ENCODE results near the gene TFDP2.
"Not testable (repeated sequence)": the region's sequence is repeated elsewhere in the genome, so short reads cannot be mapped to it uniquely, and the experiment has no call there.

Gene TFDP2

DNA sequence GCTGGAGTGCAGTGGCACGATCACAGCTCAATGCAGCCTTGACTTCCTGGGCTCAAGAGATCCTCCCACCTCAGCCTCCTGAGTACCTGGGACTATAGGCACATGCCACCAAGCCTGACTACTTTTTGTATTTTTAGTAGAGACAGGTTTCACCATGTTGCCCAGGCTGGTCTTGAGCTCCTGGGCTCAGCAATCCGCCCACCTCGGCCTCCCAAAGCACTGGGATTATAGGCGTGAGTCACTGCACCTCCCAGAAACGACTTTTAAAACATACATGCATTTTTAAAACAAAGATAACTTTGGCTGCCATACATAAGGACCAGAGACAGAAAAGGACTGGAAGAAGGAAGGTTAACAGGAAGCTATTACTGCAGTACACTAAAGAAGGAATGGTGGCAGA lies 4.8 kb downstream of the TFDP2 start:
- Mint-ChIP-seq H3K4me1 (peaks cover 32% of the 10 kb centered on the region), H3K36me3 (peaks cover 14% of the 10 kb centered on the region)
- H3K27ac Mint-ChIP-seq, H3K27me3 Mint-ChIP-seq, H3K4me3 Mint-ChIP-seq, ATAC-seq, H3K9me3 Mint-ChIP-seq: not testable (repeated sequence)

- peaks cover 14% of the 10 kb centered on the region for H3K36me3 Mint-ChIP-seq
- H3K9me3 Mint-ChIP-seq, H3K27ac Mint-ChIP-seq, H3K4me3 Mint-ChIP-seq, ATAC-seq, H3K27me3 Mint-ChIP-seq: not testable (repeated sequence)
- peaks cover 13% of the 10 kb centered on the region for H3K4me1 Mint-ChIP-seq
These were observed 8.6 kb downstream of the TFDP2 start for GRCh38 chr3:142140608-142141285.

DNA sequence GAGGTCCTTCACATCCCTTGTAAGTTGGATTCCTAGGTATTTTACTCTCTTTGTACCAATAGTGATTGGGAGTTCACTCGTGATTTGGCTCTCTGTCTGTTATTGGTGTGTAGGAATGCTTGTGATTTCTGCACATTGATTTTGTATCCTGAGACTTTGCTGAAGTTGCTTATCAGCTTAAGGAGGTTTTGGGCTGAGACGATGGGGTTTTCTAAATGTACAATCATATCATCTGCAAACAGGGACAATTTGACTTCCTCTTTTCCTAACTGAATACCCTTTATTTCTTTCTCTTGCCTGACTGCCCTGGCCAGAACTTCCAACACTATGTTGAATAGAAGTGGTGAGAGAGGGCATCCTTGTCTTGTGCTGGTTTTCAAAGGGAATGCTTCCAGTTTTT lies 12.3 kb downstream of the TFDP2 start:
- ATAC-seq, H3K27me3 Mint-ChIP-seq, H3K27ac Mint-ChIP-seq, H3K4me3 Mint-ChIP-seq, H3K4me1 Mint-ChIP-seq, H3K9me3 Mint-ChIP-seq: not testable (repeated sequence)
- peaks cover 11% of the 10 kb centered on the region for H3K36me3 Mint-ChIP-seq

DNA sequence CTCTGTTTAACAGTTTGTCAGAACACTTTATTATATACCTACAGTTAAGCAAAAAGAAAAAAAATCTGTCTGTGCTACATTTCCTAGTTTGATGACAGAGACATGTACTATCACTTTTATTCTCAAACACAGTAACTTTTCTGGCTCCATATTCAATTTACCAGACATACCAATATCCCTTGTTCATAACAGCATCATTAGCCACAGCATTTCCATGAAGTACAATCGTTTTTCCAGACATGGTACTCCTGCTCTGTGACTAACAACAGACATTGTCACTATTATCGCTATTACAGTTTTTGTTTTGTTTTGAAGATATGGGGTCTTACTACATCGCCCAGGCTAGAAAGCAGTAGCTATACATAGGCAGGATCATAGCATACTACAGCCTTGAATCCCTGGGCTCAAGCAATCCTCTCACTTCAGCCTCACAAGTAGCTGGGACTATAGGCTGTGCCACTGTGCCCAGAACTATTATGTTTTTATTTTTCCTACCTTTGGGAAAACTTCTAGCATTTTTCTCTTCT lies 14.5 kb downstream of the TFDP2 start:
- no peak overlapping the region for H3K4me3 Mint-ChIP-seq
- no peak overlapping the region for H3K27ac Mint-ChIP-seq
- peaks cover 20% of the 10 kb centered on the region for H3K36me3 Mint-ChIP-seq
- H3K9me3 Mint-ChIP-seq, result peaks cover 2% of the 10 kb centered on the region
- no peaks in the 10 kb centered on the region for H3K4me1 Mint-ChIP-seq
- ATAC-seq, result no peak
- no peaks in the 10 kb centered on the region for H3K27me3 Mint-ChIP-seq

DNA sequence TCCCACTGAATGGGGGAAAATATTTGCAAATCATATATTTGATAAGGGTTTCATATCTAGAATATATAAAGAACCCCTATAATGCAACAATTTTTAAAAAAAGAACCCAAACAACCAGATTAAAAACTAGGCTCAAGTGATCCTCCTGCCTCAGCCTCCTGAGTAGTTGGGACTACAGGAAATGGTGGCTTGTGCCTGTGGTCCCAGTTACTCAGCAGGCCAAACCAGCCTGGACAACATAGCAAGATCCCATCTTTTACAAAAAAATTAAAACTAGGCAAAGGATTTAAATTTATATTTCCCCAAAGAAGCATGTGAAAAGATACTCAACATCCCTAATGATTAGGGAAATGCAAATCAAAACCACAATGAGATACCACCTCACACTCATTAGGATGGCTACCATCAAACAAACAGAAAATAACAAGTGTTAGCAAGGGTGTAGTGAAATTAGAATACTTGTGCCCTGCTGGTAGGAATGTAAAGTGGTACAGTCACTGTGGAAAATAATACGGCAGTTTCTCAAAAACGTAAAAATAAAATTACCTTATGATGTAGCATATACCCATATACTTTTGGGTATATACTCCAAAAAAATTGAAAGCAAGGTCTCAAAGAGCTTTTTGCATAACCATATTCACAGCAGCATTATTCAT lies 19.7 kb downstream of the TFDP2 start:
- Mint-ChIP-seq H3K4me1 (peaks cover 7% of the 10 kb centered on the region), H3K9me3 (peaks cover 2% of the 10 kb centered on the region), H3K36me3 (peaks cover 23% of the 10 kb centered on the region), H3K27me3 (no peaks in the 10 kb centered on the region), H3K4me3 (no peak overlapping the region), H3K27ac (peak overlapping the region; percentile 31)
- no peak for ATAC-seq

- H3K27me3 Mint-ChIP-seq, result no peaks in the 10 kb centered on the region
- peaks cover 7% of the 10 kb centered on the region for H3K4me1 Mint-ChIP-seq
- H3K9me3 Mint-ChIP-seq, result peaks cover 2% of the 10 kb centered on the region
- H3K4me3 Mint-ChIP-seq, result no peak overlapping the region
- ATAC-seq, result no peak
- peaks cover 23% of the 10 kb centered on the region for H3K36me3 Mint-ChIP-seq
- peak overlapping the region; percentile 31 for H3K27ac Mint-ChIP-seq
These were observed 21.2 kb downstream of the TFDP2 start for GRCh38 chr3:142127941-142128658.

- Mint-ChIP-seq H3K9me3 (no peaks in the 10 kb centered on the region), H3K27me3 (no peaks in the 10 kb centered on the region), H3K27ac (no peak overlapping the region), H3K4me1 (peaks cover 7% of the 10 kb centered on the region), H3K4me3 (no peak overlapping the region), H3K36me3 (peaks cover 6% of the 10 kb centered on the region)
- no peak for ATAC-seq
These were observed 25.1 kb downstream of the TFDP2 start for GRCh38 chr3:142124243-142124642.

DNA sequence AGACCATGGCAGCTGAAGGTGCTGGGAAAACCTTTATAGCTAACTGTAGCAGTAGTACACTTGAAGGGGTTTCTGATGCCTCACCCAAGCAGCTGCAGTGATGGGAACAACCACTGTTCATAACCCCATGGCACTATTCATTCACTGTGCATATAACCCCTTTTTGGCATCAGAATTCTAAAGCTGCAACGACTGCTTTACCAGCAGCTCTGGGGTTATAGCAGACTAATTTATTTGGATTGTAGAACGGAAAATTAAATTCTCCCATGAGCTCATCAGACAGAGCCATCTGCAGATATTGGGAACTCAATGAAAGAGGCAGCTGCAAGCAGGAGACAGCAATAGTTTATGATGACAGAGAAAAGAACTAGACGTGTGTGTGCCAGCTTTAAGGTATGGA lies 28.6 kb downstream of the TFDP2 start:
- Mint-ChIP-seq H3K27me3 (no peaks in the 10 kb centered on the region), H3K4me1 (peaks cover 10% of the 10 kb centered on the region), H3K4me3 (no peak overlapping the region), H3K9me3 (no peaks in the 10 kb centered on the region), H3K36me3 (no peaks in the 10 kb centered on the region), H3K27ac (no peak overlapping the region)
- ATAC-seq, result no peak

DNA sequence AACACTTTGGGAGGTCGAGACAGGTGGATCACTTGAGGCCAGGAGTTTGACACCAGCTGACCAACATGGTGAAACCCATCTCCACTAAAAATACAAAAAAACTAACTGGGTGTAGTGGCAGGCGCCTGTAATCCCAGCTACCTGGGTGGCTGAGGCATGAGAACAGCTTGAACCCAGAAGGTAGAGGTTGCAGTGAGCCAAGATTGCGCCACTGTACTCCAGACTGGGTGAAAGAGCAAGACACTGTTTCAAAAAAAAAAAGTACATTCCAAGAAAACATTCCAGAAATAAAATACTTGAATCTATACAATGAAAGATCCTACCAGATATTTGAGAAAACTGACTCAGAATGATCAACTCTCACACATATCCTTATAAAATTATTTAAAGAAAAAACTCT lies 30.4 kb downstream of the TFDP2 start:
- Mint-ChIP-seq H3K9me3 (no peaks in the 10 kb centered on the region), H3K27ac (no peak overlapping the region), H3K36me3 (no peaks in the 10 kb centered on the region), H3K27me3 (no peaks in the 10 kb centered on the region), H3K4me3 (no peak overlapping the region), H3K4me1 (peaks cover 10% of the 10 kb centered on the region)
- ATAC-seq, result no peak

DNA sequence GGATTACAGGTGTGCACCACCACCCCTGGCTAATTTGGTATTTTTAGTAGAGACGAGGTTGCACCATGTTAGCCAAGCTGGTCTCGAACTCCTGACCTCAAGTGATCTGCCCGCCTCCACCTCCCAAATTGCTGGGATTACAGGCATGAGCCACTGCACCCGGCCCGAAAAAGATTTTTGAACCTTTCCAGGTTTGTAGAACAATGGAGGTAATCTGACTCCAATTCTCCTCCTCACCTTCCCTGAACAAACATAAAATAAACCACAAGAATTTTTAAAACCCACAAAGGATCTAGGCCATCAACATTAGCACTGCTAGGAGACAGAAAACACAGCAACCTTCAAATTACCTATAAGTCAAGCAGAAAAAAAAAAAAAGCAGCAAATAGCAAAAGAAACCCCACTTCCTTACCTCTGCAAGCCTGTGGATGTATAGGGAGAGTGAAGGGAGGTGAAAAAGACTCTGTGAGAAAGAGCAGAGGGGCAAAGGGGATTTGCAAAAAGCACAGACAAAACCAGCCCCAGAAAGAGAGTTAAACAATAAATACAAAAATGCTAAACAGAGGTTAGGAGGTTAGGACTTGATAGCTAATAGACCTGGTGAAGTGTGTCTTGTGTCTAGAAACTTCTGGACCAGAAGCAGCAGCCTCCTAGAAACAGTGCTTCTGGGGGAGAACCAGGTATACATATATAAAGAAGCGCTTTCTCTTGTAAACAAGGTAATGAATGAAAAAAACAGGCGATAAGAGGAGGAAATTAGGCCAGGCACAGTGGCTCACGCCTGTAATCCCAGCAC lies 32.1 kb downstream of the TFDP2 start:
- no peaks in the 10 kb centered on the region for H3K27me3 Mint-ChIP-seq
- no peak for ATAC-seq
- H3K4me3 Mint-ChIP-seq, result no peak overlapping the region
- peaks cover 10% of the 10 kb centered on the region for H3K4me1 Mint-ChIP-seq
- no peak overlapping the region for H3K27ac Mint-ChIP-seq
- no peaks in the 10 kb centered on the region for H3K36me3 Mint-ChIP-seq
- no peaks in the 10 kb centered on the region for H3K9me3 Mint-ChIP-seq

GRCh38 chr3:142115867-142116668 lies 33.3 kb downstream of the TFDP2 start:
- Mint-ChIP-seq H3K9me3 (no peaks in the 10 kb centered on the region), H3K27ac (no peak overlapping the region), H3K36me3 (peaks cover 6% of the 10 kb centered on the region), H3K4me1 (peaks cover 10% of the 10 kb centered on the region), H3K27me3 (no peaks in the 10 kb centered on the region), H3K4me3 (no peak overlapping the region)
- no peak for ATAC-seq

- H3K27me3 Mint-ChIP-seq, result no peaks in the 10 kb centered on the region
- H3K36me3 Mint-ChIP-seq, result peaks cover 6% of the 10 kb centered on the region
- H3K4me1 Mint-ChIP-seq, result peaks cover 19% of the 10 kb centered on the region
- H3K9me3 Mint-ChIP-seq, result no peaks in the 10 kb centered on the region
- H3K27ac Mint-ChIP-seq, result no peak overlapping the region
- ATAC-seq, result no peak
- H3K4me3 Mint-ChIP-seq, result no peak overlapping the region
These were observed 36.7 kb downstream of the TFDP2 start for GRCh38 chr3:142112601-142113000.

DNA sequence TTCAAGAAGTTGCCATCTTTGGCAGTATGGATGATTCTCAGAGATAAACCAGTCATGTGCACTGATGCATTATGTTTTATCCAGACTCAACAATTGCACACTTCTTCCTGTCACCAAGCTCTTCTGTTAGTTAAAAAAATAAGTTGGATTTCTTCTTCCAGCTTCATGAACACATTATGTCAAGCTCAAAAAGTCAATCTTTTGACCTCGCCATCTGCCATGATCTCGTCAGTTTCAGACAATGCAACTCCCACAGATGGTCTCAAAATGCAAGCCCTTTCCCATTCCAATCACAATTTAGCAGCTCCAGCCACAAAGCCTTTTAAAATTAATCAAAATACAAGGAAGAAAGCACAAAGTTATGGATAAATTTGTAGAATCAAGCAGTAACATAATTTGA lies 42.8 kb downstream of the TFDP2 start:
- Mint-ChIP-seq H3K9me3 (no peaks in the 10 kb centered on the region), H3K27ac (no peak overlapping the region), H3K36me3 (peaks cover 5% of the 10 kb centered on the region), H3K4me3 (no peak overlapping the region), H3K4me1 (peaks cover 12% of the 10 kb centered on the region), H3K27me3 (no peaks in the 10 kb centered on the region)
- no peak for ATAC-seq

DNA sequence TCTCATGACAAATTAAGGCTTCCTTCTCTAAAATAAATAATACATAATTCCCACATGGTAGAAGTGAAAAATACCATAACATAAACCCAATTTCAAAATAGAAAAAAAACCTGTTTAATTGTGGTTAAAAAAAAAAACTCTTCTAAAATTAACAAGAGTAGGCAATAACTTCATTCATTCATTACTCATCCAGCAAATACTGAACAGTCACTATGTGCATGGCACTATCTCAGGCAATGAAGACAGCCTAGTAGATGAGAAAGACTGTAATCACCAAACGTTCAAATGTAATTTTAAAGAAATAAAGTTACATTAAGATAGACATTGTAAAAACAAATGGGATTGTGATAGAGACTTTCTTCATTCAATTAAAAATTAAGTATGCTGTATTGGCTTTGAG lies 43.4 kb downstream of the TFDP2 start:
- no peaks in the 10 kb centered on the region for H3K9me3 Mint-ChIP-seq
- H3K36me3 Mint-ChIP-seq, result no peaks in the 10 kb centered on the region
- peaks cover 12% of the 10 kb centered on the region for H3K4me1 Mint-ChIP-seq
- no peaks in the 10 kb centered on the region for H3K27me3 Mint-ChIP-seq
- H3K27ac Mint-ChIP-seq, result no peak overlapping the region
- ATAC-seq, result no peak
- H3K4me3 Mint-ChIP-seq, result no peak overlapping the region
